Bronchial epithelial cell (primary cell): ENCODE measurements around the gene OR2Z1. TPM values are rescaled to one million over a fixed set of nuclear protein-coding genes. Genes with fewer than 3 reads are reported as not detected.

Source experiments
- DNase-seq: peaks from one replicate; pipeline ENCODE4 v3.0.0-alpha.2; 2010; ENCODE audit warnings: low read depth
- FAIRE-seq: peaks from 2 replicates; lab custom pipeline; 2011; peaks lifted over from hg19 to GRCh38; lab: Jason Lieb, UNC
- H3K27me3 ChIP-seq: 2 replicates; pipeline ENCODE4 v1.5.1; 2011; ENCODE audit warnings: low read length; ENCODE audit not compliant: control insufficient read depth, insufficient read depth
- H3K36me3 ChIP-seq: 2 replicates; pipeline ENCODE4 v1.5.1; 2011; ENCODE audit warnings: low read length; ENCODE audit not compliant: control insufficient read depth, insufficient read depth
- H3K4me3 ChIP-seq: 2 replicates; pipeline ENCODE4 v1.5.1; 2011; ENCODE audit warnings: mild to moderate bottlenecking, low read depth, low read length, control low read depth
- total RNA-seq: library from RNA; depleted of rRNA; stranded (reverse); fragments of >200 nt; gene quantifications from 2 replicates; pipeline ENCODE4 v1.2.1, GENCODE V29; 2014
- TF ChIP-seq, protein P1 (sequence below): IDR thresholded peaks from 2 replicates; pipeline ENCODE4 v1.5.1; 2011; ENCODE audit warnings: mild to moderate bottlenecking, moderate library complexity, low read length, control low read depth, inconsistent platforms; ENCODE audit not compliant: insufficient read depth, severe bottlenecking

OR2Z1 gene
- total RNA-seq, 1 donor from 2014 or later, result not detected

DNA sequence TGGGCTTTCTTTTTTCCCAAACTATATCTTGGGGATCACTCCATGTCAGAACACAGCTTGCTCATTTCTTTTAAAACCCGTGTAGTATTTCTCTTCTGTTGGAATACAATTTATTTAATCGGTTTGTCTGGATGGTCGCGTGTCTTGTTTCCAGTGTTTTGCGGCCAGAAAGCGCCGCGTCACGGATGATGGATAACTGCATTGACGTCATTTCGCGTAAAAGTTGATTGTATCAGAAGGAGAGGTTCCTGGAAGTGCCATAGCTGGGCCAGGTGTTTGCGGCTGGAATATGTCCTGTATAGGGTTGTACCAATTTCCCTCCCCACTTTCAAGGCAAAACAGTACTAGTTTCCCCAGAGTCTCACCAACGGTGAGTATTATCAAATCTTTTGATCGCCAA lies 32.5 kb upstream of the OR2Z1 start:
- DNase-seq (no peak), FAIRE-seq (no peak)
- Histone ChIP-seq H3K36me3 (no peaks in the 10 kb centered on the region), H3K27me3 (no peaks in the 10 kb centered on the region), H3K4me3 (no peak overlapping the region)
- TF ChIP-seq, protein P1, sequence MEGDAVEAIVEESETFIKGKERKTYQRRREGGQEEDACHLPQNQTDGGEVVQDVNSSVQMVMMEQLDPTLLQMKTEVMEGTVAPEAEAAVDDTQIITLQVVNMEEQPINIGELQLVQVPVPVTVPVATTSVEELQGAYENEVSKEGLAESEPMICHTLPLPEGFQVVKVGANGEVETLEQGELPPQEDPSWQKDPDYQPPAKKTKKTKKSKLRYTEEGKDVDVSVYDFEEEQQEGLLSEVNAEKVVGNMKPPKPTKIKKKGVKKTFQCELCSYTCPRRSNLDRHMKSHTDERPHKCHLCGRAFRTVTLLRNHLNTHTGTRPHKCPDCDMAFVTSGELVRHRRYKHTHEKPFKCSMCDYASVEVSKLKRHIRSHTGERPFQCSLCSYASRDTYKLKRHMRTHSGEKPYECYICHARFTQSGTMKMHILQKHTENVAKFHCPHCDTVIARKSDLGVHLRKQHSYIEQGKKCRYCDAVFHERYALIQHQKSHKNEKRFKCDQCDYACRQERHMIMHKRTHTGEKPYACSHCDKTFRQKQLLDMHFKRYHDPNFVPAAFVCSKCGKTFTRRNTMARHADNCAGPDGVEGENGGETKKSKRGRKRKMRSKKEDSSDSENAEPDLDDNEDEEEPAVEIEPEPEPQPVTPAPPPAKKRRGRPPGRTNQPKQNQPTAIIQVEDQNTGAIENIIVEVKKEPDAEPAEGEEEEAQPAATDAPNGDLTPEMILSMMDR, result no peak

DNA sequence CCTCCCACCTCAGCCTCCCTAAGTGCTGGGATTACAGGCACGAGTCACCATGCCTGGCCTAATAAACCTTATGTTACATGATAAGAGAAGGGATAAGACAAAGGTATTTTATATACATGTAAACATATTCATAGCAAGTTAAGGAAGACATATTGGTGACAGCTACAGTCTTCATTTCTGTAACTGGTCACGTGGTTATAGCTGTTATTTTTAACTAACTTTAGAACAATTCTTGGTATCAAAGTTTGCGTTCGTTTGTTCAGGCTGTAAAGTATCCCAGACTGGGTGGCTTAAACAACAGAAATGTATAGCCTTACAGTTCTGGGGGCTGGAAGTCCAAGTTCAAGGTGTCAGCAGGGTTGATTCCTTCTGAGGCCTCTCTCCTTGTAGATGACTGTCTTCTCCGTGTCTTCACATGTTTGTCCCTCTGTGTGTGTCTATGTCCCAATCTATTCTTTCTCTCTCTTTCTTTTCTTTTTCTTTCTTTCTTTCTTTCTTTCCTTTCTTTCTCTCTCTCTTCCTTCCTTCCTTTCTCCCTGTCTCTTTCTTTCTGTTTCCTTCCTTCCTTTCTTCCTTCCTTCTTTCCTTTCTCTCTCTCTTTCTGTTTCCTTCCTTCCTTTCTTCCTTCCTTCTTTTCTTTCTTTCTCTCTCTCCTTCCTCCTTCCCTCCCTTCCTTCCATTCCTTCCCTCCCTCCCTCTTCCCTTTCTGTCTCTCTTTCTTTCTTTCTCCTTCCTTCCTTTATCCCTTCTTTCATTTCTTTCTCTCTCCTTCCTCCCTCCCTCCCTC lies 30.5 kb upstream of the OR2Z1 start:
- no peak for FAIRE-seq
- Histone ChIP-seq H3K27me3 (no peaks in the 10 kb centered on the region), H3K4me3 (no peak overlapping the region), H3K36me3 (no peaks in the 10 kb centered on the region)
- TF ChIP-seq, protein P1, result no peak
- no peak for DNase-seq

DNA sequence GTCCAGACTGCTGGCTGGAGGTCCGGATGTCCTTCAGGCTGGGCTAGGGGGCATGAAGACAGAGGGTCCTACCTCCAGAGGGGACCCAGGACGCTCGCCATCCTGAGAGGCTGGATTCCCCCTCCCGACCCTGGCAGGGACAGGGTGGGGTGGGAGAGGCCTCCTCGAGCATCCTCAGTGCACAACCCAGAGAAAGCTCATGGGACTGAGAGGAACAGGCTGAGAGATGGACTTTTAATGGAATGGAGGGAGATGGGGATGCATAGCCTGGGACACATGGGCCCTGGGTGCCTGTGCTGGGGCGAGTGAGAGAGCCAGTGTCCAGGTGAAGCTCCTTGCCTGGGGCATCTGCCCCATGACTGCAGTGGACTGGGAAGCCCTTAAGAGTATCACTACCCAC lies 25.9 kb upstream of the OR2Z1 start:
- TF ChIP-seq, protein P1, result no peak
- DNase-seq (no peak), FAIRE-seq (no peak)
- Histone ChIP-seq H3K27me3 (no peaks in the 10 kb centered on the region), H3K4me3 (no peak overlapping the region), H3K36me3 (no peaks in the 10 kb centered on the region)

DNA sequence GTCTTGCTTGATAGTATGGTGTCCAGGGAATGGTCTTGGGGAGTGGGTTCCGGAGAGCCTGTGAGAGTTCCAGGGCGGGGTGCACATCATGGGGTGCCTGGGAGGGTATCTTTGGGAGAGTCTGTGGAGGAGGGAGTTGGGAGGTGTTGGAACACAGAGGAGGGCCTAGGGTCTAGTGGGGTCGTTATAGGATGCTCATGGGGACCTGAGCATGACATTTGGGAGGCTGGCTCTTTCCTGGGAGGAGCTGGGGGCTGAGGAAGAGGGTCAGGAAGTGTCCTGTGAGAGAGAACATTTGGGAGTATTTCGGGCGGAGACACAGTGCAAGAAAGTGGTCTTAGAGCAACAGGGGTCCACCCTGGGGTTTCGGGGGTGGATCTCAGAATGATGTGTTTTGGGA lies 25.5 kb upstream of the OR2Z1 start:
- H3K27me3 ChIP-seq, result no peaks in the 10 kb centered on the region
- FAIRE-seq (no peak), DNase-seq (no peak)
- H3K36me3 ChIP-seq, result no peaks in the 10 kb centered on the region
- TF ChIP-seq, protein P1, result no peak
- no peak overlapping the region for H3K4me3 ChIP-seq

DNA sequence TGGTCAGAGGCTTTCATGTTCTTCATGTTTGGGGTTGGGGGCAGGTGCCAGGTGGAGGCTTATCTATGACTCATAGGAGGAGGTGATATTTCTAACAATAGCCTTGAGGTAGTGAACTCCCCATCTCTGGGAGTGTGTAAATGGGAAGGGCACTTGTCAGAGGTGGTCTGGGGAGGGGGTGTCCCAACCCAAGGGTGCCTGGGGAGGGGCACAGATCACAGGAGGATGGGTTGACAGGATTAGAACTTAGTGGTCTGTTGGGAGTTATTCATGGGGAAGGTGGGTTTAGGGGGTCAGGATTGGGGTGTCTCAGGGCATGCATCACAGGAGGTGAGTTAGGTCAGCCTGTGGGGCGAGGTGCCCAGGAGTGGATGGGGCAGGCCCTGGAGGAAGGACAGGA lies 24.4 kb upstream of the OR2Z1 start:
- Histone ChIP-seq H3K36me3 (no peaks in the 10 kb centered on the region), H3K27me3 (no peaks in the 10 kb centered on the region), H3K4me3 (no peak overlapping the region)
- FAIRE-seq (no peak), DNase-seq (no peak)
- TF ChIP-seq, protein P1, result no peak
